Endometrial microvascular endothelial cells (primary cell): ENCODE results near the gene FAM9B. TPM values are rescaled to one million over a fixed set of nuclear protein-coding genes. Genes with fewer than 3 reads are reported as not detected.
"Not testable (repeated sequence)": the region's sequence is repeated elsewhere in the genome, so short reads cannot be mapped to it uniquely, and the experiment has no call there.

ENCODE experiments used
- in situ Hi-C: cut with HindIII; loops from 2 replicates; pipeline ENCODE4 v1.10.0; 2017; ENCODE audit warnings: low sequenced_read_pairs, low pct_unique_long_range_greater_than_20kb; ENCODE audit errors: inconsistent ontology term
- total RNA-seq: library from RNA; depleted of rRNA; stranded (reverse); fragments of >200 nt; gene quantifications from one replicate; pipeline ENCODE4 v1.2.3, GENCODE V29; 2015; ENCODE audit errors: inconsistent ontology term

Gene FAM9B
- not detected for total RNA-seq

DNA sequence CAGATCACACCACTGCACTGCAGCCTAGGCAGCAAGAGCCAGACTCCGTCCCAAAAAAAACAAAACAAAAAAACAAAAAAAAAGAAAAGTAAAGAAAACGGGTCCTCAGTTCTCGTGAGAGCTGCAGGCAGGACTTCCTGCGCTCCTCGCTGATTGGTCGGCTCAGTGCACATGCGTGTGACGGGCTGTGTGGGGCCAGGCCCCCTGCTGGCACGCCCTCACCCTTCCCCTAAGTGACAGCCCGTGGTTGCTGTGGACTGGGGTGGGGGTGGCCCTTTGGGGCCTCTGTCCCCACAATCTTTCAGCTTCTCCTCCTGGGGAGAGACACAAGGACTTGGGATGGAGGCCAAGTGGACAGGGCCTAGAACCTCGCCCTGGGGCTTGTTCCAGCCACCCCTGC, at the start of gene FAM9B:
Gene FAM9B, minus strand, starts transcription at position 139 of the 400 bp plus-strand sequence. CDS start 1,141 bp downstream, outside the sequence.
- in situ Hi-C loops: no loop called here

DNA sequence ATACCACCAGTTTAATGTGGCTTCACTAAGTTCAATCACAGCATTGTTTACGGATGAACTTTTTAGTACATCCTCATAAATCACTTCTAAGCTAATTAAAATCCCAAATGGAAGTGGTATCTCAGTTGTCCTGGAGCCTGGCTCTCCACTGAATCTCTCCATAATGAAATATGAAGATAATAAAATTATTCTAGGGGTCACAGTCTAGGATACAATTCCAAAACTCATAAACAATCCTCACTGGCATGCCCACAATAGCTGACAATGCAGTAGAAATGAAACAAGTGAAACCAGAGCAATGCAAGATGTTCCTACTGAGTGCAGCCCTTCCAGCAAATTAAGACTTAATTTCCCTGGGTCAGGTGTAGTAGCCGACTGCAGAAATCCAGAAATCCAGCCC, 47.3 kb upstream of the FAM9B start:
- in situ Hi-C loops: no loop called here

DNA sequence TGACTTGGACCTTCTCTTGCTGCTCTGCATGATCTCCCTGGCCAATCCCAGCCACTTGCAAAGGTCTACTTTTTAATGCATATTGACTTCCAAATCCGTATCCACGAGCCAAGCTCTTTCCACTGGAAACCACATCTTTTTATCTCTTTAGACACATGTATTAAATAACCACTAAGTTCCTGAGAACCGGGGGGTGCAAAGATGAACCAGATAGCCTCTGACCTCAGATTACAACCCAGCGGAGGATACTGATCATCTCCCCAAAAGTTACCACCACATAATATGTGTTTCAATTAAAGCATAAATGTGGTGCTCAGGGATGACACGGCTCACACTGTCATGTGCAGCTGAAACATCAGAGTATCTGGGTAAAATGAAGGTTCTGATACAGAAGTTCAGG, 40.4 kb upstream of the FAM9B start:
- in situ Hi-C loops: no loop called here

DNA sequence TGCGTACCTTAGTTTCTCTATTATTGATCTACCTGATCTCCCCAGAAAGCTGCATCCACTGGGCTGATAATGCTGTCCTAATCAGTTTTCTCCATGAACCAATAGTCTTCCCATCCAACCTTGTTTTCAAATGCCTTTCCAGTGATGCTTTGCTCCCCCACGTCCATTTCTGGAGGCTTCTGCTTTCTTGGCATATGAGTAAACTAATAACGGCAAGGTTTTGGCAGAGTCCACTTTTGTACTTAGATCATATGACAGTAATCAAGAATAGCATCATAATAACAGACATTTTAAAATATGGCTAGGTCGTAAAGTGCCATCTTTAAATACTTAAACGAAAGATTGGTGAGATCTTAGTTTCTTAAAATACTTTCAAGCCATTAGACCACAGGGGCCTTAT, 38.4 kb upstream of the FAM9B start:
- in situ Hi-C loops: no loop called here

DNA sequence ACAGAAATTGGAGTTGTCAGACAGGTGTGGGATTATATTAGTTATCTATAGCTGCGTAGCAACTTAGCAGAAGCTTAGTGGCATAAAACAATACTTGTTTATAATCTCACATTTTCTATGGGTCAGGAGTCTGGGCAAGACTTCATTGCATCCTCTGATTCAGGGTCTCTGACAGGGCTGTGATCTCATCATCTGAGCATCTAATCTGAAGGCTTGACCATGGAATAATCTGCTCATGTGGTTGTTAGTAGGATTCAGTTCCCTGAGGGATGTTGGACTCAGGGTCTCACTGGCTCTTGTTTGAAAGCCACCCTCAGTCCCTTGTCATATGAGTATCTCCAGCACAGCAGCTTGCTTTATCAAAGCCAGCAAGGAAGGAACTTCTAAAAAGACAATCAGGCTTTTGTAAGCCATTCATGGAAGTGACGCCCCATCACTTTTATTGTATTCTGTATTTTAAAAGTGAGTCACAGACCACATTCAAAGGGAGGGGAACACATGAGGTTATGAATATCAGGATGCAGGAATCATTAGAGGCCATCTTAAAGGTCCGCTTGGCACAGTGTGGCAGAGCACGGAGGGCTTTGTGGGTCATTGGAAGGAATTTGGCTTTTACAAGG, 37.2 kb upstream of the FAM9B start:
- in situ Hi-C loops: no loop called here

DNA sequence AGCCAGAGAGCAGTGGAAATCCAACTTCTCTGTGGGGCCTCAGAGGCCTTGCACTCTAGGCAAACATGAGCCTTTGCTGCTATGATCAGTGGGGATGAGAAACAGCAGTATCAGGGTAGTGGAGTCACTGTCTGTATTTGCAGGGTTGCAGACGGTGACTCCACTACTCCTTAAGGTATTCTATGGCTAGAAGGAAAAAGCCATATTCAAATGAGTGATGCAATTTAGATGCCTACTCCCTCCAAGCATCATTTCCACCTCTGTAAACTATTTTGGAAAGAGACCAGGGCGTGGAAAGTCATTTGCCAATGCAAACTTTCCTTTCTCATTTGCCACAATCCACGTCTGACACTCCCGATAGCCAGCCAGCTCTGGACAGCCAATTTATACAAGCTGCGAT, 35.6 kb upstream of the FAM9B start:
- in situ Hi-C loops: no loop called here

DNA sequence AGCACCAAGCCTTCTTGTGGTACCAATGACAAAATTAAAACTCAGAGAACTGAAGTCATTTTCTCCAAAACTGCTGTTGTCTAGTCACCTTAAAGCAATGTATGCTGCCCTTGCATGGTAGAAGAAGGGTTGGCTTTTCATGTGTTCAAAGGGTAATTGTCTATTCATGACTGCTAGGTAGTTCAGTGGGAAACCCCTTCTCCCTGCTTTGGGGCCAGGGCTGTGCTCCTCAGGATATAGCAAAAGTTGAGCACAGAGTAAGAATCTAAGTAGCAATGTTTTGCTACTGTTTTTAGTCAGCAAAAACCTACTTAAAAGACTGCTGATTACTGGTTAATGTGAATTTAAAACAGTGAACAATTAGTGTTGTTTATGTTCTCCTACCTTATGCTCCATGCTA, 30.8 kb upstream of the FAM9B start:
- in situ Hi-C loops: no loop called here

DNA sequence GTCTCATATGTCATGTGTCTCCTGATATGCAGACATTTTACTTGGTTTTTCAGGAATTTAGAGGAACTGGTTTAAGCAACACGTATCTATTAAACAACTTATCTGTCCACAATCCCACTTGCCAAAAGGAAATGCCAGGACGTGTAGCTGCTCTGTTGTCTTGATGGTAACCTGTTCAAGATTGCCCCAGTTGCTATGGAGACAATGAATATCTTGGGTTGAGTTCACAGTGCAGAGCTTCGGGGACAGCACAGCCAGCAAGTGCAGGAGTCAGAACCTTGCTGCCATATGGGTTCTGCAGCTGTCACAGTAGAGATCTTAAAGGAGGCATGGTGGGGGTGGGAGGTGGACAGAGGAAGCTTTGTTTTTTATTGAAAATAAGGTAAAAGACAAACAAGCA, 28.7 kb upstream of the FAM9B start:
- in situ Hi-C loops: no loop called here

DNA sequence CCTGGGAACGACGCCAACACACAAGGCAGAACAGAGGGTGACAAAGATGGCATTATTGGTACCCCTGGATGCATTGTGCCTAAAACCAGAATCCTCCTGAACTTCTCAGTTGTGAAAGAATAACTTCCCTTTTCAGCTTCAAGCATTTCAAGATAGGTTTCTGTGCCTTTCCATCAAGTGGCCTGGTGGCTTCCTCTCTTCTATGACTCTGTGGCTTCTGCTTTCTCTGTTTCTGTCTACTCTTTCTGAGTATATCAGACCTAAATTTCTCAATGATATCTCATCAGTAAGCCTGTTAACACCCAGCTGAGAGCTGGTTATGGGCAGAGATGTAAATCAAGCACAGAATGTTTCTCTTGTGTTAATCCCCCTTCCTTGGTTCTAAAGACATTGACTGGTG, 21.4 kb upstream of the FAM9B start:
- in situ Hi-C loops: no loop called here

DNA sequence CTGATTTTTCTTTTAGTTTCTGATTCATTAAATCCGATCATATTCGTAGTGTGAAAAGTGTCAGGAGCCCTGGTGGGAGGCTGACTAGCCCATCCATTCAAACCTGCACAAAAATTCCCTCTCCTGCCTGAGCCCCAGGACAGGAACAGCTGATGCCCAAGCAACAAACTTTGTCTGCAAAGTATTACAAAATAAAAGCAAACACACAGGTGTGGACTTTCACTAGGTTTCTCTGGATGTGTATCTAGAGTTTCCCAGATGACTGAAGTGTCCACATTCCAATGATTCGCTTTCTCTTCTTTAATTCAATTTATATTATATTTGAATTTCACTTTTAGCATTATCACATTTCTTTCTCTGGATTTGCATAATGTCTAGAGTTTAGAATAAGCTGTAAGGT, 18.2 kb upstream of the FAM9B start:
- in situ Hi-C loops: no loop called here

DNA sequence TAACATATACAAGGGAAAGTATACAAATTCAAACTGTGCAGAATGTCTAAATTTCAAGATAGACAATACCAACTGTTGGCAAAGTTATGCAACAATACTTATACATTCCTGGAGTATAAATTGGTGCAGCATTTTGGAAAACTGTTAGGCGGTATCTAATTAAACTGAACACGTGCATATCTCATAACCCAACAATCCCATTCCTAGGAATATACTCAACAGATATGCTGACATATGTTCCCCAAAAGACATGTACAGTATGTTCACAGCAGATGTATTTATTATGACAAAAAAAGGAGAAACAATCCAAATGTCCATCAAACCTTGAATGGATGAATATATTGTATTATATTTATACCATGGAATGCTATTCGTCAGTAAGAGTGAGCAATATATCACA, 16.4 kb upstream of the FAM9B start:
- in situ Hi-C loops: no loop called here

DNA sequence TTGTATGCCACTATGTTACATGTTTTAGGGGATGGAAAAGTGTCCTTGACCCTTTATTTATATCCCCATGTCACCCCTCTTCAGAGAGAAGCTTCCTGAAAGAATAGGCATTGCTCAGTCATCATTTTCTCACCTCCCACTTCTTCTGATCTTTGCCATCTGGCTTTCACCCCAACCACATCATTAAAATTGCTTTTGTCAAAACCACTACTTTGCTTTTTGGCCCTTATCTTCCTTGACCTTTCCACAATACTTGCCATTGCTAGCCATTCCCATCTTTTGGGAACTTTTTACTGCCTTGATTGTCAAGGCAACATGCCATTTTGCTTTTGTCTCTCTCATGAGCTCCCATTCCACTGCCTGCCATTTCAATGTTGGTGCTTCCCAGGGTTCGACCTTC, 14.9 kb upstream of the FAM9B start:
- in situ Hi-C loops: no loop called here

DNA sequence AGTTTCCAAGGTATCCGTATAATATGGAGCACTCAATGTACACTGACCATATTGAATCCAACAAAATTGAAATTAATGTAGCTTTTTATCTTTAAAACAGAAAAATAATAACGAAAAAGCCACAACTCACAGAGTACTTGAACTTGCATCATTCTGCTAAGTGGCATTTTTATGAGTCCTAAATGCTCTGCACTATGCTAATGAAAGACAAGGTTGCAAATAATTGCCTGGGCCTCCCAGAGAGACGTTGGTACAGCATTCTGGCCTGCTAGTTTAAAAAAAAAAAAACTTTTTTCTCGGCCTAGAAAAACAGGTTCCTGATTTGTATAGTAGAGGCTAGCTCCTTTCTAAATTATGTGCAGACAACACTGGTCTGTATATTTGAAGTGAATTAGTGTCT, 4.3 kb upstream of the FAM9B start:
- in situ Hi-C loops: no loop called here

DNA sequence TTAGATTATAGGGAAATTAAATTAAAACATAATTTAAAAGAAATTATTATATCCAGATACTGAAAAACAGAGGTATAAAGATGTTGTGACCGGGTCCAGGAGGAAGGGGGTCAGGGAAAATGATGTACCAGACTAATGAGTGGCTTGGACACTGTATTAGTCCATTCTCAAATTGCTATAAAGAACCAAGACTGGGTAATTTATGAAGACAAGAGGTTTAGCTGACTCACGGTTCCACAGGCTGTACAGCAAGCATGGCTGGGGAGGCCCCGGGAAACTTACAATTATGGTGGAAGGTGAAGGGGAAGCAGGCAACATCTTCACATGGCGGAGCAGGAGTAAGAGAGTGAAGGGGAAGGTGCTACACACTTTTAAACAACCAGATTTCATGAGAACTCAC, 3.4 kb upstream of the FAM9B start:
- in situ Hi-C loops: no loop called here

DNA sequence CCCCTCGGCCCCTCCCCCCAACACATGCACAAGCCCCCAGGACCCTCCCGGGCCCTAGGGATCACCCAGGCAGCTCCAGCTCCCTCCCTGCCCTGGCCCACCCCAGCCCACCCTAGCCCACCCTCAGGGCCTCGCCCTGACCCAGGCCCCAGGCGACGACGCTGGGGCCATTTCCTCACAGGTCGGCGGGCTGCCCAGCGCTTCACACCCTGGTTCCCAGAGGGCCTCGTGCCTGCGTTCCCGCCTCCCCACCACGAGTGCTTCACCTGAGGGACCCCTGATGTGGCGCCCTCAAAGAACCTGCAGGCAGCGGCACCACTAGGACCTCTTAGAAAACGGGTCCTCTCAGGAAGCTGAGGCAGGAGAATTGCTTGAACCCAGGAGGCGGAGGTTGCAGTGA, 341 bp downstream of the FAM9B start:
- in situ Hi-C loops: no loop called here

DNA sequence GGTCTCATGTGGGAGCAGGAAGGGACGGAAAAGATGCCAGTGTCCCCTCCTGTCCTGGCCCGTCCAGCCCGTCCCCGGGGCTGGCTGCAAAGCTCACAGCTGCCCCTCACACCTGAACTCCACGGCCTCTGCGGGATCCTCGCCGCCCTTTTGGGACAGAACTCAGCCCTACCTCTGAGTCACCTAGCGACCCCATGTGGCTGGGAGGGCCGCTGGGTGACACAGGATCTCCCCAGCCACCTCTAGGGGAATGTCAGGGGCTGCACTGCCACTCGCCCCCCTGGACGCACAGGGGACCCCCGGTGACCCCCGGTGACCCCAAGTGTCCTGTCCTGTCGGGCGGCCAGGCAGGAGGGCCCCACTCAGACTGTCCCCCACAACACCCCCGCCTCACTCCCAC, 748 bp downstream of the FAM9B start:
- in situ Hi-C loops: no loop called here

DNA sequence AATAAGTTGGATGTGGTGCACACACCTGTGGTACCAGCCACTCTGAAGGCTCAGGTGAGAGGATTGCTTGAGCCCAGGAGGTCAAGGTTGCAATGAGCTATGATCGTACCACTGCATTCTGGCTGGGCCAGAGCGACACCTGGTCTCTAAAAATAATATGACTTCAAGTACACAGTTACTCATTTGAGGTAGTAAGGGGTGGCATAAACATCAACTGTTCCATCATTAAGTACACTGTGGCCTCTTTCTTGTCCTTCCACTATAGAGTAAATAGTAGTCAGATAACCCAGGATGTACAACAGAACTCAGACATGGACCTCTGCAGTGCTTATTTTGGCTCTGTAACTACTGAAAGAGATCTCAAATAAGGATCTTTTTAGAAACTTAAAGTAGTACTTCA, 10.6 kb downstream of the FAM9B start:
- in situ Hi-C loops: no loop called here

DNA sequence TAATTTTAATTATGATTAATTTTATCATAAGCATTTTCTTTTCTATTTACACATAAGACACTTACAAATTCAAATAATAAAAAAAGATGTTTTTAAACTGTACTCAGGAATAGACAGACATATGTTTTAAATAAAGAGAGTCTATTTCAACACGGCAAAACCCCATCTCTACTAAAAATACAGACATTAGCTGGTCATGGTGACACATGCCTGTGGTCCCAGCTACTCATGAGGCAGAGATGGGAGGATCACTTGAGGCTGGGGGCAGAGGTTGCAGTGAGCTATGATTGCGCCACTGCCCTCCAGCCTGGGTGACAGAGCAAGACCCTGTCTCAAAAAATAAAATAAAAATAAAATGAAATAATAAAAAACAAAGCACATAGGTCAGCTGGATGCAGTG, 14.8 kb downstream of the FAM9B start:
- in situ Hi-C loops: no loop called here

DNA sequence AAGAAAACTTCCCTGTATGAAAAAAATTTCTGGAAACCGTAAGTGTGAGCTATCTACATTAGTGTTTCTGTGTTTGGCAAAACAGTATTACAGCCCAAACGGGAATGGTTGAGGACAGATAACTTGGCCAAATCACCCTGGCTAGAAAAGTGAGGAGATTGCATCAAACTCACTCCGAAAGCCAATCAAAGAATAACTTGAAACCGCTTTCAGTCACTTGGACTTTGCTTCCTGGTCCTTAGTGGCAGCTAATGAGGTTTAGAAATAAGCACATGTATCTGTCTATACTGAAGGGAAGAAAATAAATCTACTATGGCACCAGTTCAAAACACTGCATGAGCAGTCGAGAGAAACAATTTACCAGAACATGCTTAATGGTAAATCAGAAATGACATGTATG, 15.6 kb downstream of the FAM9B start:
- in situ Hi-C loops: not testable (repeated sequence)

DNA sequence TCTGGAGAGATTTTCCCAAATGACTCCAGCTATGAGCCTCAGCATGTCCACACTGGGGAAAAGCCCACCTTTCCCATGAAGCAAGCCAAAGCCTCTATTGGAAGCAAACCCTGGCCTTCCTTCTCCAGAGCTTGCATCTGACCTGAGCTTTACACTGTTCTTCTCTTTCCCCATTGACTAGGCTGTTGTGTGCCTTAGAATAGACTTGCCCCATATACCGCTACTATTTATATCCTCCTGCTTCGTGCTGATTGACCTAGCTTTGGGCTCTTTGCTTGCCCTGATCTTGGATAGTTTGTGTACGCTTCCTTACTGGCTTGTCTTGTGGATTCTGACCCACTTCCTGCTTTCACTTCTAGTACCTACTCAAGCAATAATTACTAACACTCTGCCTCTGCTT, 30.9 kb downstream of the FAM9B start:
- in situ Hi-C loops: no loop called here

DNA sequence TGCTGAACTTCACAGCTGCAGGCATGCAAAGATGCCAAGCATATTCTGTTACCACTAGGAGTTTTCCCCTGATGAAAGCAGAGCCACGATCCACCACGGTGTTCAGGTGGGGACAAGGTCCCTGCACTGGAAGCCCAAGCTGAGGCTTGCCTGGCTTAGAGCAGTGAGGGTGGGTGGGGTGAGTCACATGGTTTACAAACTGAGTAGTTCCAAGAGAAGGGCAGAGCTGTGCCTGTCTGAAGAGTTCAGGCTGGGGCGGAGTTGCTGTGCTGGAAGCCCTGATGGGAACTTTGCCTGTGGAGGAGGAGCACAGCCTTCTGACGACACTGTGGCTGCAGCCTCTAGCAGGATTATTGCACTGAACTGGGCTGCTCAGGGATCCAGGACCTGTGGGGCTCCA, 45.5 kb downstream of the FAM9B start:
- in situ Hi-C loops: no loop called here
